ENCODE measurements around the gene FAM111B.
A peak's percentile ranks its signal among the peaks of the same experiment; 100 is the strongest.
"Not testable (repeated sequence)": the region's sequence is repeated elsewhere in the genome, so short reads cannot be mapped to it uniquely, and the experiment has no call there.

Gene FAM111B

GRCh38 chr11:59097113-59097708 lies 9.8 kb upstream of the FAM111B start:
- ChIA-PET POLR2A (ENCODE audit: low non-redundant PET) (no interaction called here), CTCF (interaction anchor here (0.8 to 0.9 kb wide), 2 partner anchors 38 to 51 kb away, joined by 3 to 4 read pairs; no protein-coding TSS in a partner anchor)
- H3K27ac ChIP-seq: no peak overlapping the region

GRCh38 chr11:59097938-59098337 lies 9.1 kb upstream of the FAM111B start:
- DNase-seq (ENCODE audit: low spot score); POLR2A ChIA-PET (ENCODE audit: low non-redundant PET); H3K27ac ChIP-seq: not testable (repeated sequence)
- CTCF ChIA-PET: interaction anchor here (0.8 to 0.9 kb wide), 2 partner anchors 38 to 51 kb away, joined by 3 to 4 read pairs; no protein-coding TSS in a partner anchor

More at GRCh38 chr11:59097113-59097708, 9.8 kb upstream of the FAM111B start:
- TF ChIP-seq CTCF (conservative IDR thresholded peaks at IDR 0.05; ENCODE audit: low read depth): peak; percentile 38
- peak; percentile 5 for DNase-seq (ENCODE audit: low spot score)

GRCh38 chr11:59102259-59102765 lies 4.7 kb upstream of the FAM111B start:
- DNase-seq (ENCODE audit: low spot score): peak; percentile 10
- POLR2A ChIA-PET (ENCODE audit: low non-redundant PET): no interaction called here
- H3K27ac ChIP-seq: no peak overlapping the region
- CTCF ChIA-PET: interaction anchor here (0.7 kb wide), 2 partner anchors 292 to 1280 kb away, joined by 3 to 5 read pairs; no protein-coding TSS in a partner anchor
- TF ChIP-seq CTCF (conservative IDR thresholded peaks at IDR 0.05; ENCODE audit: low read depth): peak; percentile 39; the same call in 1 of the 2 replicates

- peak overlapping the region; percentile 86 for H3K27ac ChIP-seq
- POLR2A ChIA-PET (ENCODE audit: low non-redundant PET); DNase-seq (ENCODE audit: low spot score): not testable (repeated sequence)
- CTCF ChIA-PET: interaction anchor here (0.7 to 0.8 kb wide), 2 partner anchors 49 to 64 kb away, joined by 3 to 5 read pairs; partner anchors contain the start of gene DTX4
Observed at GRCh38 chr11:59107721-59108120, 684 bp downstream of the FAM111B start.

GRCh38 chr11:59112494-59112893 lies 5.5 kb downstream of the FAM111B start:
- ChIA-PET CTCF (no interaction called here), POLR2A (ENCODE audit: low non-redundant PET) (no interaction called here)
- no peak for DNase-seq (ENCODE audit: low spot score)
- H3K27ac ChIP-seq: no peak overlapping the region
- no peak for TF ChIP-seq CTCF (conservative IDR thresholded peaks at IDR 0.05; ENCODE audit: low read depth)

- ChIA-PET POLR2A (ENCODE audit: low non-redundant PET) (no interaction called here), CTCF (no interaction called here)
- no peak for TF ChIP-seq CTCF (conservative IDR thresholded peaks at IDR 0.05; ENCODE audit: low read depth)
- H3K27ac ChIP-seq: no peak overlapping the region
- no peak for DNase-seq (ENCODE audit: low spot score)
Observed at GRCh38 chr11:59114344-59114743, 7.3 kb downstream of the FAM111B start.

- no peak overlapping the region for H3K27ac ChIP-seq
- no peak for TF ChIP-seq CTCF (conservative IDR thresholded peaks at IDR 0.05; ENCODE audit: low read depth)
- ChIA-PET CTCF (no interaction called here), POLR2A (ENCODE audit: low non-redundant PET) (no interaction called here)
- DNase-seq (ENCODE audit: low spot score): no peak
Observed at GRCh38 chr11:59115553-59115952, 8.5 kb downstream of the FAM111B start.
